Measurements from ENCODE around the gene MIOS. TPM values are rescaled to one million over a fixed set of nuclear protein-coding genes. Genes with fewer than 3 reads are reported as not detected.

The MIOS gene
- polyA plus RNA-seq, 1 donor: 23.3 TPM

DNA sequence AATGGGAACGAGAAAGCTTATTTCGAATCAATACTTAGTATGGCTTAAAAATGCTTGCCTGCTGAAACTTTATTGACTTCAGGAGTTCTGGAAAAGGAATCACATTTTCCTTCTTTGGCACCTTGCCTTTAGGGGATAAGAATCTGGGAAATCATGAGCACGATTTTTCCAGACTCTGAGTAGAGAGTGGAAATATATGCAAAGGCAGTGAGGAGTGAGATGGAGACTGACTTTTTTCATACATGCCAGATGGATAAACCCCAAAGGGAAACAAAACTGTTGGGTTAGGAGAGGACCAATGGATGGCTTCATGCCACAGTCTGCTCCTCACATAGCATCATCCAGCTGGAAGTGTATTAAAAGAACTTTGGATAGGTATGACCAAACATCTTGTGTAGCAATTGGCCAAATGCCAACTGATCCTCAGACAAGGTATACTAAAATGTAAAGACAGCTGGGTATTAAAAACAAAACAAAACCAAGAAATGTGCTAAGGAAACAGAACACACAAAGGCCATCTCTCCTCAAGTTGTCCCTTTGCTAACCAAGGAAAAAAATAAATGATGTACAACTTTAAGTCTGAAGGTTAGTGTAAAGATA is 32.8 kb upstream of the MIOS start:
- WGBS (ENCODE audit: insufficient coverage, low lambda C conversion rate): 100% methylated on average over 2 of the region's 3 CpGs
- Histone ChIP-seq H3K9me3 (ENCODE audit: control insufficient read depth, low read depth, low read length) (no peaks in the 10 kb centered on the region), H3K36me3 (ENCODE audit: control insufficient read depth, insufficient read depth, low read length) (no peaks in the 10 kb centered on the region), H3K27me3 (ENCODE audit: control insufficient read depth, insufficient read depth, low read length) (no peaks in the 10 kb centered on the region), H3K4me1 (ENCODE audit: control insufficient read depth, insufficient read depth, low read length) (no peaks in the 10 kb centered on the region), H3K4me3 (ENCODE audit: low read length) (no peak overlapping the region), H3K27ac (ENCODE audit: low read length) (no peak overlapping the region)
- no peak for DNase-seq

GRCh38 chr7:7535691-7536090 is 31.0 kb upstream of the MIOS start, which contains the start of gene COL28A1:
COL28A1 (minus strand) TSS chr7:7535873; CDS start chr7:7532875, 2,998 bp downstream.
- no peak within 1 kb of the TSS for H3K4me3 ChIP-seq (ENCODE audit: low read length)
- H3K9me3 ChIP-seq (ENCODE audit: control insufficient read depth, low read depth, low read length): no peaks in the 10 kb centered on the region
- no peaks in the 10 kb centered on the region for H3K4me1 ChIP-seq (ENCODE audit: control insufficient read depth, insufficient read depth, low read length)
- H3K27ac ChIP-seq (ENCODE audit: low read length): no peak within 1 kb of the TSS
- no peaks in the 10 kb centered on the region for H3K27me3 ChIP-seq (ENCODE audit: control insufficient read depth, insufficient read depth, low read length)
- H3K36me3 ChIP-seq (ENCODE audit: control insufficient read depth, insufficient read depth, low read length): no peaks in the 10 kb centered on the region
- WGBS (ENCODE audit: insufficient coverage, low lambda C conversion rate): no CpG with 5 or more reads among the region's 1 CpG
- DNase-seq: no peak

- no peak overlapping the region for H3K27ac ChIP-seq (ENCODE audit: low read length)
- H3K9me3 ChIP-seq (ENCODE audit: control insufficient read depth, low read depth, low read length): no peaks in the 10 kb centered on the region
- no peak overlapping the region for H3K4me3 ChIP-seq (ENCODE audit: low read length)
- H3K27me3 ChIP-seq (ENCODE audit: control insufficient read depth, insufficient read depth, low read length): no peaks in the 10 kb centered on the region
- no peaks in the 10 kb centered on the region for H3K36me3 ChIP-seq (ENCODE audit: control insufficient read depth, insufficient read depth, low read length)
- DNase-seq: no peak
- WGBS (ENCODE audit: insufficient coverage, low lambda C conversion rate): 60% methylated on average over 1 of the region's 5 CpGs
- no peaks in the 10 kb centered on the region for H3K4me1 ChIP-seq (ENCODE audit: control insufficient read depth, insufficient read depth, low read length)
These were observed 30.2 kb upstream of the MIOS start for GRCh38 chr7:7536396-7537019.

GRCh38 chr7:7537711-7538110 is 29.0 kb upstream of the MIOS start:
- no peak overlapping the region for H3K4me3 ChIP-seq (ENCODE audit: low read length)
- H3K36me3 ChIP-seq (ENCODE audit: control insufficient read depth, insufficient read depth, low read length): no peaks in the 10 kb centered on the region
- no peak overlapping the region for H3K27ac ChIP-seq (ENCODE audit: low read length)
- H3K9me3 ChIP-seq (ENCODE audit: control insufficient read depth, low read depth, low read length): no peaks in the 10 kb centered on the region
- no peaks in the 10 kb centered on the region for H3K27me3 ChIP-seq (ENCODE audit: control insufficient read depth, insufficient read depth, low read length)
- WGBS (ENCODE audit: insufficient coverage, low lambda C conversion rate): 100% methylated on average over 2 of the region's 2 CpGs
- H3K4me1 ChIP-seq (ENCODE audit: control insufficient read depth, insufficient read depth, low read length): no peaks in the 10 kb centered on the region
- no peak for DNase-seq

DNA sequence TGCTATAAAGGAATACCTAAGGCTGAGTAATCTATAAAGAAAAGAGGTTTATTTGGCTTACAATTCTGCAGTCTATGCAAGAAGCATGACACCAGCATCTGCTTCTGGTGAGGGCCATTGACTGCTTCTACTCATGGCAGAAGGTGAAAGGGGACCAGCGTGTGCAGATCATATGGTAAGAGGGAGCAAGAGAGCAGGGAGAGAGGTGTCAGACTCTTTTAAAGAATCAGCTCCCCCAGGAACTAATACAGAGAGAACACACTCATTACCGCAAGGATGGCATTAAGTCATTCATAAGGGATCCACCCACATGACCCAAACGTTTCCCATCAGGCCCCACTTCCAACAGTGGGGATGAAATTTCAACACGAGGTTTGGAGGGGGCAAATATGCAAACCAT is 27.5 kb upstream of the MIOS start:
- no peak overlapping the region for H3K4me3 ChIP-seq (ENCODE audit: low read length)
- DNase-seq: no peak
- H3K27me3 ChIP-seq (ENCODE audit: control insufficient read depth, insufficient read depth, low read length): no peaks in the 10 kb centered on the region
- H3K27ac ChIP-seq (ENCODE audit: low read length): no peak overlapping the region
- no peaks in the 10 kb centered on the region for H3K9me3 ChIP-seq (ENCODE audit: control insufficient read depth, low read depth, low read length)
- no peaks in the 10 kb centered on the region for H3K36me3 ChIP-seq (ENCODE audit: control insufficient read depth, insufficient read depth, low read length)
- no peaks in the 10 kb centered on the region for H3K4me1 ChIP-seq (ENCODE audit: control insufficient read depth, insufficient read depth, low read length)
- WGBS (ENCODE audit: insufficient coverage, low lambda C conversion rate): no CpG with 5 or more reads among the region's 4 CpGs

- 76% methylated on average over 3 of the region's 4 CpGs for WGBS (ENCODE audit: insufficient coverage, low lambda C conversion rate)
- no peaks in the 10 kb centered on the region for H3K27me3 ChIP-seq (ENCODE audit: control insufficient read depth, insufficient read depth, low read length)
- no peak overlapping the region for H3K4me3 ChIP-seq (ENCODE audit: low read length)
- H3K4me1 ChIP-seq (ENCODE audit: control insufficient read depth, insufficient read depth, low read length): no peaks in the 10 kb centered on the region
- H3K36me3 ChIP-seq (ENCODE audit: control insufficient read depth, insufficient read depth, low read length): no peaks in the 10 kb centered on the region
- DNase-seq: no peak
- H3K27ac ChIP-seq (ENCODE audit: low read length): no peak overlapping the region
- H3K9me3 ChIP-seq (ENCODE audit: control insufficient read depth, low read depth, low read length): no peaks in the 10 kb centered on the region
These were observed 27.0 kb upstream of the MIOS start for GRCh38 chr7:7539711-7540110.

DNA sequence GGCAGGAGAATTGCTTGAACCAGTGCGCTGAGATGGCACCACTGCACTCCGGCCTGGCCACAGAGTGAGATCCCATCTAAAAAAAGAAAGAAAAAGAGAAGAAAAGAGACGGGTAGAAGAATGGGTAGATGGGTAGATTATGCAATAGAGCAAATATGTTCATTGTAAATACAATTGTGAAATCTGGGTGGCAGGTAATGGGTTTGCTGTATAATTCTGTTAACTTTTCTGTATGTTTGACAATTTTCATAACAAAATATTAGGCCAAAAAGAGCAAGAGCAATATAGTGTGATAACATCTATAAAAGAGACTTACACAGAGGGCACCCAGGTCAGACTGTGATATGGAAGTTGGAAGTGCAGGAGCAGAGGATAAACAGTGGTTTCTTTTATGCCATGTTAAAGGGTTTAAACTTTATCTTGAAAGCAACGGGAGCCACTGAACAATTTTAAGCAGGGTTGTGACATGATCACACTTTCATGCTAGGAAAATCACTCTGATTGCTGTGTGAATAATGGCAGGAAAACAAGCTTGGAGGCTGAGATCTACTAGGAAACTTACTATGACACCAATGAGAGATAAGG is 24.3 kb upstream of the MIOS start:
- Histone ChIP-seq H3K9me3 (ENCODE audit: control insufficient read depth, low read depth, low read length) (no peaks in the 10 kb centered on the region), H3K4me3 (ENCODE audit: low read length) (no peak overlapping the region), H3K27ac (ENCODE audit: low read length) (no peak overlapping the region), H3K27me3 (ENCODE audit: control insufficient read depth, insufficient read depth, low read length) (no peaks in the 10 kb centered on the region), H3K36me3 (ENCODE audit: control insufficient read depth, insufficient read depth, low read length) (no peaks in the 10 kb centered on the region), H3K4me1 (ENCODE audit: control insufficient read depth, insufficient read depth, low read length) (no peaks in the 10 kb centered on the region)
- no peak for DNase-seq
- 73% methylated on average over 3 of the region's 4 CpGs for WGBS (ENCODE audit: insufficient coverage, low lambda C conversion rate)

- Histone ChIP-seq H3K9me3 (ENCODE audit: control insufficient read depth, low read depth, low read length) (no peaks in the 10 kb centered on the region), H3K36me3 (ENCODE audit: control insufficient read depth, insufficient read depth, low read length) (no peaks in the 10 kb centered on the region), H3K4me1 (ENCODE audit: control insufficient read depth, insufficient read depth, low read length) (no peaks in the 10 kb centered on the region), H3K4me3 (ENCODE audit: low read length) (no peak overlapping the region), H3K27me3 (ENCODE audit: control insufficient read depth, insufficient read depth, low read length) (no peaks in the 10 kb centered on the region), H3K27ac (ENCODE audit: low read length) (no peak overlapping the region)
- DNase-seq: no peak
- WGBS (ENCODE audit: insufficient coverage, low lambda C conversion rate): 57% methylated on average over 1 of the region's 3 CpGs
These were observed 18.3 kb upstream of the MIOS start for GRCh38 chr7:7548407-7548806.

- no peaks in the 10 kb centered on the region for H3K36me3 ChIP-seq (ENCODE audit: control insufficient read depth, insufficient read depth, low read length)
These were observed 16.0 kb upstream of the MIOS start for GRCh38 chr7:7550663-7551062.

GRCh38 chr7:7552199-7552598 is 14.5 kb upstream of the MIOS start:
- Histone ChIP-seq H3K27ac (ENCODE audit: low read length) (no peak overlapping the region), H3K9me3 (ENCODE audit: control insufficient read depth, low read depth, low read length) (no peaks in the 10 kb centered on the region), H3K4me3 (ENCODE audit: low read length) (no peak overlapping the region), H3K4me1 (ENCODE audit: control insufficient read depth, insufficient read depth, low read length) (no peaks in the 10 kb centered on the region), H3K27me3 (ENCODE audit: control insufficient read depth, insufficient read depth, low read length) (no peaks in the 10 kb centered on the region), H3K36me3 (ENCODE audit: control insufficient read depth, insufficient read depth, low read length) (no peaks in the 10 kb centered on the region)
- DNase-seq: no peak
- no CpG with 5 or more reads among the region's 2 CpGs for WGBS (ENCODE audit: insufficient coverage, low lambda C conversion rate)

More at GRCh38 chr7:7550663-7551062, 16.0 kb upstream of the MIOS start:
- Histone ChIP-seq H3K4me3 (ENCODE audit: low read length) (no peak overlapping the region), H3K27ac (ENCODE audit: low read length) (no peak overlapping the region), H3K27me3 (ENCODE audit: control insufficient read depth, insufficient read depth, low read length) (no peaks in the 10 kb centered on the region), H3K9me3 (ENCODE audit: control insufficient read depth, low read depth, low read length) (no peaks in the 10 kb centered on the region), H3K4me1 (ENCODE audit: control insufficient read depth, insufficient read depth, low read length) (no peaks in the 10 kb centered on the region)
- no peak for DNase-seq
- 67% methylated on average over 1 of the region's 3 CpGs for WGBS (ENCODE audit: insufficient coverage, low lambda C conversion rate)

Measured in large intestine (tissue), 3 donors.